Measurements from ENCODE around the gene ABO.
"Not testable (repeated sequence)": the region's sequence is repeated elsewhere in the genome, so short reads cannot be mapped to it uniquely, and the experiment has no call there.

Gene ABO

DNA sequence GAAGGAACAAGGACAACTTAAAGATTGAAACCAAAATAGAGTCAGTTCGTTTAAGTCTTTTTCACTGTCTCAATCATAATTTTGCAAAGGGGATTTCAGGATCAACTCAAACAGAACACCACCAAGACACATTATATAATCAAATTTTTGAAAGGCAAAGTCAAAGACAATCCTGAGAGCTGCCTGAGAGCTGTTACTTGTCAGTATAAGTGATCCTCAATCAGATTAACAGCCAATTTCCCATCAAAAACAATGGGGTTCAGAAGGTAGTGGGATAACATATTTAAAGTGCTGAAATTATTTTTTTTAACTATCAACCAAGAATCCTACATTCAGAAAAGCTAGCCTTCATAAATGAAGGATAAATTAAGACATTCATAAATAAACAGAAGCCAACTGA lies 19.3 kb upstream of the ABO start:
- H3K4me1 Mint-ChIP-seq, result no peaks in the 10 kb centered on the region

DNA sequence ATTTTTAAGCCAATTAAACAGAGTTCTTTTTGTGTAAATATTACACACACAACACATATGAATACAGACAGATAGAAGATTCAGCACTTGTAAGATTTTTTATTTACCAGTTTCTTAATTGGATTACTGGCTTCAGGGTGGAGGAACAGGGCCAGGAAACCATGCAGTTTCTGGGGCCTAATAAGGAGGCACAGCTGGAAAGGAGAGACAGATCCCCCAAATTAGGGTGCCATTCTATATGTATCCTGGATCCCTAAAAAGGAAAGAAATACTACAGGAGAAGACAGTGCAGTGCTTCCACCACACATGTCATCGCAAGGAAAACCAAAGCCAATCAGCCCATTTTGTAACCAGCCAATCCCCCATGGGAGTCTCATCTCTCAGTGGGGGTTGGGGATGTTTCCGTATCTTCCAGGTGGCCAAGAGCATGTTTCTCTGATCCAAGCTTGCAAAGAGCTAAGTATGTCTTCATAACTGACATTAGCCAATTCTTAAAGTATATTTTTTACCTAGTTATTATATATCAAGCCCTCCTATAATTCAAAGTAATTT lies 15.8 kb upstream of the ABO start:
- TF ChIP-seq, protein P1, sequence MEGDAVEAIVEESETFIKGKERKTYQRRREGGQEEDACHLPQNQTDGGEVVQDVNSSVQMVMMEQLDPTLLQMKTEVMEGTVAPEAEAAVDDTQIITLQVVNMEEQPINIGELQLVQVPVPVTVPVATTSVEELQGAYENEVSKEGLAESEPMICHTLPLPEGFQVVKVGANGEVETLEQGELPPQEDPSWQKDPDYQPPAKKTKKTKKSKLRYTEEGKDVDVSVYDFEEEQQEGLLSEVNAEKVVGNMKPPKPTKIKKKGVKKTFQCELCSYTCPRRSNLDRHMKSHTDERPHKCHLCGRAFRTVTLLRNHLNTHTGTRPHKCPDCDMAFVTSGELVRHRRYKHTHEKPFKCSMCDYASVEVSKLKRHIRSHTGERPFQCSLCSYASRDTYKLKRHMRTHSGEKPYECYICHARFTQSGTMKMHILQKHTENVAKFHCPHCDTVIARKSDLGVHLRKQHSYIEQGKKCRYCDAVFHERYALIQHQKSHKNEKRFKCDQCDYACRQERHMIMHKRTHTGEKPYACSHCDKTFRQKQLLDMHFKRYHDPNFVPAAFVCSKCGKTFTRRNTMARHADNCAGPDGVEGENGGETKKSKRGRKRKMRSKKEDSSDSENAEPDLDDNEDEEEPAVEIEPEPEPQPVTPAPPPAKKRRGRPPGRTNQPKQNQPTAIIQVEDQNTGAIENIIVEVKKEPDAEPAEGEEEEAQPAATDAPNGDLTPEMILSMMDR (IDR thresholded peaks at IDR 0.05; ENCODE audit: unreplicated experiment in 3 of 3), result no peak

More for the DNA sequence above, 19.3 kb upstream of the ABO start:
- Mint-ChIP-seq H3K27me3 (ENCODE audit: low read depth) (peaks cover 15% of the 10 kb centered on the region), H3K27ac (no peak overlapping the region), H3K9me3 (peaks cover 45% of the 10 kb centered on the region), H3K4me3 (no peak overlapping the region), H3K36me3 (ENCODE audit: low read depth) (peaks cover 8% of the 10 kb centered on the region)
- TF ChIP-seq, protein P1 (IDR thresholded peaks at IDR 0.05; ENCODE audit: unreplicated experiment in 3 of 3), result no peak

DNA sequence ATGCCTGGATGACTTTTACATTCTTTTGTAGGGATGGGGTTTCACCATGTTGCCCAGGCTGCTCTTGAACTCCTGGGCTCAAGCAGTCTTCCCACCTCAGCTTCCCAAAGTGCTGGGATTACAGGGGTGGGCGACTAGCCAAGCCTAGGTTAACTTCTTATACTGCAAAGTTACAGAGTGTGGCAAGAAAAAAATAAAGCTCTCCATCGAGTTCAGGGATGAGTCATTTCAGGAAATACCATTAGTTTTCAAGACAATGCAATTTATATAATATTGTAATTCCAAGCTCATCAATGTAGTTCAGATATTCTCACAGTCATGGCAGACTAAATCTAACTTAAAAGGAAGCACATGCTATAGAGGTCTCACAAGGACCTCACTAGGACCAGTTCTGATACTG lies 11.5 kb upstream of the ABO start:
- Mint-ChIP-seq H3K27me3 (ENCODE audit: low read depth) (peaks cover 4% of the 10 kb centered on the region), H3K4me1 (no peaks in the 10 kb centered on the region), H3K27ac (no peak overlapping the region), H3K36me3 (ENCODE audit: low read depth) (peaks cover 4% of the 10 kb centered on the region), H3K9me3 (peaks cover 30% of the 10 kb centered on the region), H3K4me3 (no peak overlapping the region)
- TF ChIP-seq, protein P1 (IDR thresholded peaks at IDR 0.05; ENCODE audit: unreplicated experiment in 3 of 3), result no peak

More for the DNA sequence above, 15.8 kb upstream of the ABO start:
- H3K27me3 Mint-ChIP-seq (ENCODE audit: low read depth), result peaks cover 9% of the 10 kb centered on the region
- H3K27ac Mint-ChIP-seq, result no peak overlapping the region
- H3K4me1 Mint-ChIP-seq, result no peaks in the 10 kb centered on the region
- H3K4me3 Mint-ChIP-seq, result no peak overlapping the region
- peaks cover 8% of the 10 kb centered on the region for H3K36me3 Mint-ChIP-seq (ENCODE audit: low read depth)
- H3K9me3 Mint-ChIP-seq, result peaks cover 56% of the 10 kb centered on the region

DNA sequence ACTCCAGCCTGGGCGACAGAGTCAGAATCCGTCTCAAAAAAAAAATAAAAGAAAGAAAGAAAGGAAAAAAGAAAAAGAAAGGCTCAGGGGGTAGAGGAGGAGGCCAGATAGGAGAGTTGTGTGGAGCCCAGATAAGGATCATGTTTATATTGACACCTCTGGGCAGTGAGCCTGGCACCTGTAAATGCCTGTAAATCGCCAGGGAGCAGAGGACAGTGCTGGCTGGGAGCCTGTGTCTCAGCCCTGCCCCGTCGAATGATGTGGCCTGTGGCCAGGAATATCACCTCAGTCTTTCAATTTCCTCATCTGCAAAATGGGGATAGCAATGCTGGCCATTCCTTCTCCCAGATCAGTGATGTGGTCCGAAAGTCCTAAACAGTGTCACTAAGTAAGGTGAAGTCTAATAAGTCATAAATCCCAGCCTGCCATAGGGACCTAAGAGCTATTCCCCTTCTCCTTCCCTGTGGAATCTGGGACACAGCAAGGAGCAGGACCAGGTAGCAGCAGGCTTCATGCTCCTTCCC lies 10.3 kb upstream of the ABO start:
- TF ChIP-seq, protein P1 (IDR thresholded peaks at IDR 0.05; ENCODE audit: unreplicated experiment in 3 of 3), result no peak
- peaks cover 4% of the 10 kb centered on the region for H3K36me3 Mint-ChIP-seq (ENCODE audit: low read depth)
- no peak overlapping the region for H3K4me3 Mint-ChIP-seq
- H3K9me3 Mint-ChIP-seq, result peaks cover 19% of the 10 kb centered on the region
- peaks cover 4% of the 10 kb centered on the region for H3K27me3 Mint-ChIP-seq (ENCODE audit: low read depth)
- no peak overlapping the region for H3K27ac Mint-ChIP-seq
- no peaks in the 10 kb centered on the region for H3K4me1 Mint-ChIP-seq

DNA sequence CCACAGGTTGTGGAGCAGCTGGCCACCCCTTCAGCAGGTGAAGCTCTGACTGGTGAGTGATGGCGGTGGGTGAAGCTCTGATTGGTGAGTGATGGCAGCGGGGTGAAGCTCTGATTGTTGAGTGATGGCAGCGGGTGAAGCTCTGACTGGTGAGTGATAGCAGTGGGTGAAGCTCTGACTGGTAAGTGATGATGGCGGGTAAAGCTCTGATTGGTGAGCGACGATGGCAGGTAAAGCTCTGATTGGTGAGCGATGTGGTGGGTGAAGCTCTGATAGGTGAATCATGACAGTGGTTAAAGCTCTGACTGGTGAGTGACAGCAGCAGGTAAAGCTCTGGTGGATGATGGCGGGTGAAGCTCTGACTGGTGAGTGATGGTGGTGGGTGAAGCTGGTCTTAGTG lies 9.4 kb upstream of the ABO start:
- Mint-ChIP-seq H3K4me1 (no peaks in the 10 kb centered on the region), H3K36me3 (ENCODE audit: low read depth) (no peaks in the 10 kb centered on the region), H3K27ac (no peak overlapping the region), H3K27me3 (ENCODE audit: low read depth) (peaks cover 13% of the 10 kb centered on the region), H3K9me3 (peaks cover 11% of the 10 kb centered on the region), H3K4me3 (no peak overlapping the region)
- TF ChIP-seq, protein P1 (IDR thresholded peaks at IDR 0.05; ENCODE audit: unreplicated experiment in 3 of 3), result no peak

DNA sequence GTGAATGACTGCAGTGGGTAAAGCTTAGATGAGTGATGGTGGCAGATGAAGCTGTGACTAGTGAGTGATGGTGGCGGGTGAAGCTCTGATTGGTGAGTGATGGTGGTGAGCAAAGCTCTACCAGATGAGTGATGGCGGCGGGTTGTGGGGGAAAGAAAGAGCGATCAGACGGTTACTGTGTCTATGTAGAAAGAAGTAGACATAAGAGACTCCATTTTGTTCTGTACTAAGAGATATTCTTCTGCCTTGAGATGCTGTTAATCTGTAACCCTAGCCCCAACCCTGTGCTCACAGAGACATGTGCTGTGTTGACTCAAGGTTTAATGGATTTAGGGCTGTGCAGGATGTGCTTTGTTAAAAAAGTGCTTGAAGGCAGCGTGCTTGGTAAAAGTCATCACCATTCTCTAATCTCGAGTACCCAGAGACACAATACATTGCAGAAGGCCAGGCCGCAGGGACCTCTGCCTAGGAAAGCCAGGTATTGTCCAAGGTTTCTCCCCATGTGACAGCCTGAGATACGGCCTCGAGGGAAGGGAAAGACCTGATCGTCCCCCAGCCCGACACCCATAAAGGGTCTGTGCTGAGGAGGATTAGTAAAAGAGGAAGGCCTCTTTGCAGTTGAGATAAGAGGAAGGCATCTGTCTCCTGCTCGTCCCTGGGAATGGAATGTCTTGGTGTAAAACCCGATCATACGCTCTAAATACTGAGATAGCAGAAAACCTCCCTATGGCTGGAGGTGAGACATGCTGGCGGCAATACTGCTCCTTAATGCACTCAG lies 8.4 kb upstream of the ABO start:
- H3K4me3 Mint-ChIP-seq; H3K36me3 Mint-ChIP-seq (ENCODE audit: low read depth); H3K4me1 Mint-ChIP-seq; H3K9me3 Mint-ChIP-seq; H3K27ac Mint-ChIP-seq: not testable (repeated sequence)
- H3K27me3 Mint-ChIP-seq (ENCODE audit: low read depth), result peaks cover 23% of the 10 kb centered on the region
